Spleen (tissue), 7 donors: Measurements from ENCODE around the gene TRHDE.

Experiments used
- CTCF ChIP-seq, 11 experiments: fragments of 200-600 bp in 7 of 11; fragments of 450-650 bp in 4 of 11; sonication (generic) in 4 of 11; IDR thresholded peaks in 8 of 11; conservative IDR thresholded peaks in 3 of 11; 1 replicate in 7 of 11; 2 replicates in 4 of 11; pipeline versions ENCODE4 v1.4.0 to v1.8.0; 2016 to 2021; ENCODE audit warnings: antibody characterized with exemption in 11 of 11, inconsistent platforms in 4 of 11, mild to moderate bottlenecking in 1 of 11
- POLR2A ChIP-seq, 3 donors: fragments of 450-650 bp; IDR thresholded peaks; one replicate each; pipeline ENCODE4 v1.5.1; 2017; ENCODE audit warnings: antibody characterized with exemption in 3 of 3, mild to moderate bottlenecking in 1 of 3
- POLR2AphosphoS5 ChIP-seq, 3 donors: sonication (generic); formaldehyde crosslinking; IDR thresholded peaks; one replicate each; pipeline ENCODE4 v1.5.1; 2017; ENCODE audit warnings: antibody characterized with exemption in 3 of 3
- donor health status: DM: no; HTN: no; CAD: no; lungs with moderate emphysema.
- donor health status: DM: no; HTN: no; CAD: no.
- donor health status: DM: no; HTN: no; CAD: no.

- TF ChIP-seq CTCF (IDR thresholded peaks at IDR 0.05 in 8 of 11, conservative IDR thresholded peaks at IDR 0.05 in 3 of 11) (no peak), POLR2AphosphoS5 (IDR thresholded peaks at IDR 0.05) (no peak), POLR2A (IDR thresholded peaks at IDR 0.05) (no peak)
Measured at GRCh38 chr12:72502546-72502945, 230.4 kb downstream of the TRHDE start.
